GM23338 (cell line): ENCODE results near the gene HABP4. TPM values are rescaled to one million over a fixed set of nuclear protein-coding genes. Genes with fewer than 3 reads are reported as not detected.
A peak's percentile ranks its signal among the peaks of the same experiment; 100 is the strongest.

ENCODE experiments used
- ATAC-seq: fragments of 200-7000 bp; cut with Tn5 transposase; 3 replicates; pipeline ENCODE4 v1.9.1; 2020
- DNase-seq: peaks from one replicate; pipeline ENCODE4 v3.0.0-alpha.2; 2015; ENCODE audit warnings: low spot score
- H2AFZ ChIP-seq: fragments of 200-600 bp; sonication (generic); 2 replicates; pipeline ENCODE4 v1.8.0; 2016; ENCODE audit warnings: antibody characterized with exemption, mild to moderate bottlenecking, moderate library complexity
- H3F3A ChIP-seq: fragments of 200-600 bp; sonication (generic); replicated peaks from 2 replicates; pipeline ENCODE4 v1.8.0; 2017; ENCODE audit warnings: antibody characterized with exemption, mixed run types, low read depth
- H3K27ac ChIP-seq: fragments of 200-600 bp; sonication (generic); 2 replicates; pipeline ENCODE4 v1.6.1; 2016; ENCODE audit warnings: low read depth
- H3K27me3 ChIP-seq: fragments of 200-600 bp; sonication (generic); 2 replicates; pipeline ENCODE4 v1.8.0; 2016; ENCODE audit warnings: mild to moderate bottlenecking, mixed run types, moderate library complexity; ENCODE audit not compliant: insufficient read depth
- H3K36me3 ChIP-seq: fragments of 200-600 bp; sonication (generic); 2 replicates; pipeline ENCODE4 v1.8.0; 2016; ENCODE audit warnings: mild to moderate bottlenecking; ENCODE audit not compliant: insufficient read depth
- H3K4me1 ChIP-seq: fragments of 200-600 bp; sonication (generic); 2 replicates; pipeline ENCODE4 v1.8.0; 2016; ENCODE audit warnings: mild to moderate bottlenecking, moderate library complexity; ENCODE audit not compliant: insufficient read depth
- H3K4me2 ChIP-seq: fragments of 200-600 bp; sonication (generic); 2 replicates; pipeline ENCODE4 v1.7.1; 2017; ENCODE audit warnings: mixed run types
- H3K4me3 ChIP-seq: fragments of 200-600 bp; sonication (generic); 2 replicates; pipeline ENCODE4 v1.6.1; 2016; ENCODE audit warnings: mixed run types
- H3K79me2 ChIP-seq: fragments of 200-600 bp; sonication (generic); replicated peaks from 2 replicates; pipeline ENCODE4 v1.8.0; 2017; ENCODE audit warnings: mild to moderate bottlenecking; ENCODE audit not compliant: insufficient read depth
- H3K9me2 ChIP-seq: fragments of 200-600 bp; sonication (generic); 2 replicates; pipeline ENCODE4 v1.8.0; 2017; ENCODE audit not compliant: insufficient read depth
- H4K20me1 ChIP-seq: fragments of 200-600 bp; sonication (generic); replicated peaks from 2 replicates; pipeline ENCODE4 v1.8.0; 2017; ENCODE audit warnings: mild to moderate bottlenecking; ENCODE audit not compliant: insufficient read depth
- H3K27ac Mint-ChIP-seq: 2 replicates; pipeline ENCODE4 v1.8.0; 2020; ENCODE audit warnings: inconsistent platforms, mild to moderate bottlenecking, moderate library complexity, mixed read lengths
- H3K27me3 Mint-ChIP-seq: 3 replicates; pipeline ENCODE4 v1.8.0; 2022; ENCODE audit warnings: low read depth, mild to moderate bottlenecking, moderate library complexity, mixed read lengths, inconsistent platforms; ENCODE audit not compliant: insufficient read depth, poor library complexity
- H3K36me3 Mint-ChIP-seq: 3 replicates; pipeline ENCODE4 v1.8.0; 2021; ENCODE audit warnings: low read depth, mild to moderate bottlenecking, inconsistent platforms, moderate library complexity, mixed read lengths
- H3K4me1 Mint-ChIP-seq: 3 replicates; pipeline ENCODE4 v1.8.0; 2020; ENCODE audit warnings: mild to moderate bottlenecking, inconsistent platforms, mixed read lengths
- H3K4me3 Mint-ChIP-seq: 3 replicates; pipeline ENCODE4 v1.8.0; 2021; ENCODE audit warnings: moderate library complexity, mild to moderate bottlenecking, inconsistent platforms, mixed read lengths
- H3K9me3 Mint-ChIP-seq: 3 replicates; pipeline ENCODE4 v1.8.0; 2020; ENCODE audit warnings: moderate library complexity, mild to moderate bottlenecking, inconsistent platforms, mixed read lengths
- CREB1 ChIP-seq: fragments of 250-450 bp; sonication (Bioruptor Pico); IDR thresholded peaks from 2 replicates; pipeline ENCODE4 v1.5.0; 2020; ENCODE audit warnings: low read depth, mild to moderate bottlenecking, moderate library complexity
- EZH2 ChIP-seq: fragments of 200-600 bp; sonication (generic); IDR thresholded peaks from one replicate; pipeline ENCODE4 v1.8.0; 2017; ENCODE audit warnings: antibody characterized with exemption, mild to moderate bottlenecking, low read depth; ENCODE audit not compliant: unreplicated experiment
- EZH2phosphoT487 ChIP-seq: fragments of 200-600 bp; sonication (generic); IDR thresholded peaks from one replicate; pipeline ENCODE4 v1.8.1; 2018; ENCODE audit warnings: antibody characterized with exemption; ENCODE audit not compliant: unreplicated experiment
- JUNB ChIP-seq: IDR thresholded peaks from one replicate; pipeline ENCODE4 v1.6.1; 2016; ENCODE audit warnings: antibody characterized with exemption; ENCODE audit not compliant: unreplicated experiment
- NANOG ChIP-seq: IDR thresholded peaks from 2 replicates; pipeline ENCODE4 v1.6.1; 2016; ENCODE audit warnings: antibody characterized with exemption, borderline replicate concordance
- POLR2AphosphoS5 ChIP-seq: IDR thresholded peaks from 2 replicates; pipeline ENCODE4 v1.6.1; 2016; ENCODE audit warnings: antibody characterized with exemption, low read depth
- STAT1 ChIP-seq: IDR thresholded peaks from one replicate; pipeline ENCODE4 v1.6.1; 2016; ENCODE audit warnings: antibody characterized with exemption; ENCODE audit not compliant: unreplicated experiment
- ZNF114 ChIP-seq: fragments of 250-450 bp; sonication (Bioruptor Pico); IDR thresholded peaks from 2 replicates; pipeline ENCODE4 v1.5.0; 2020; ENCODE audit warnings: mild to moderate bottlenecking, moderate library complexity
- ZNF331 ChIP-seq: fragments of 250-450 bp; sonication (Bioruptor Pico); IDR thresholded peaks from 2 replicates; pipeline ENCODE4 v1.5.0; 2020; ENCODE audit warnings: low read depth, mild to moderate bottlenecking, moderate library complexity
- polyA plus RNA-seq: library from polyadenylated mRNA; unstranded; fragments of >200 nt; fragmentation: Nextera tagmentation; extraction: Ambion mirVana; gene quantifications from 2 replicates; pipeline ENCODE4 v1.2.1, GENCODE V29; 2016
- total RNA-seq: library from RNA; depleted of rRNA; stranded (reverse); fragments of >200 nt; shearing (Covaris generic); gene quantifications from 2 replicates; pipeline ENCODE4 v1.2.3, GENCODE V29; 2014
- TF ChIP-seq, protein P1 (sequence below), 2 experiments: fragments of 200-600 bp in 1 of 2; sonication (generic) in 1 of 2; conservative IDR thresholded peaks; 2 replicates each; pipeline versions ENCODE4 v1.5.1 to v1.6.1; 2016 to 2017; ENCODE audit warnings: antibody characterized with exemption in 2 of 2, low read depth in 2 of 2, mild to moderate bottlenecking in 2 of 2, moderate library complexity in 1 of 2
- TF ChIP-seq, protein P2 (sequence below): IDR thresholded peaks from one replicate; pipeline ENCODE4 v1.6.1; 2018; ENCODE audit warnings: antibody characterized with exemption; ENCODE audit not compliant: unreplicated experiment
- TF ChIP-seq, protein P3 (sequence below): IDR thresholded peaks from 2 replicates; pipeline ENCODE4 v1.6.1; 2016; ENCODE audit warnings: antibody characterized with exemption
- TF ChIP-seq, protein P4 (sequence below): fragments of 250-450 bp; sonication (Bioruptor Pico); IDR thresholded peaks from 2 replicates; pipeline ENCODE4 v1.5.0; 2020; ENCODE audit warnings: mild to moderate bottlenecking, moderate library complexity

The HABP4 gene
- total and polyA plus RNA-seq, 2 experiments from 2014 or later, result 8.8 to 9.9 TPM

DNA sequence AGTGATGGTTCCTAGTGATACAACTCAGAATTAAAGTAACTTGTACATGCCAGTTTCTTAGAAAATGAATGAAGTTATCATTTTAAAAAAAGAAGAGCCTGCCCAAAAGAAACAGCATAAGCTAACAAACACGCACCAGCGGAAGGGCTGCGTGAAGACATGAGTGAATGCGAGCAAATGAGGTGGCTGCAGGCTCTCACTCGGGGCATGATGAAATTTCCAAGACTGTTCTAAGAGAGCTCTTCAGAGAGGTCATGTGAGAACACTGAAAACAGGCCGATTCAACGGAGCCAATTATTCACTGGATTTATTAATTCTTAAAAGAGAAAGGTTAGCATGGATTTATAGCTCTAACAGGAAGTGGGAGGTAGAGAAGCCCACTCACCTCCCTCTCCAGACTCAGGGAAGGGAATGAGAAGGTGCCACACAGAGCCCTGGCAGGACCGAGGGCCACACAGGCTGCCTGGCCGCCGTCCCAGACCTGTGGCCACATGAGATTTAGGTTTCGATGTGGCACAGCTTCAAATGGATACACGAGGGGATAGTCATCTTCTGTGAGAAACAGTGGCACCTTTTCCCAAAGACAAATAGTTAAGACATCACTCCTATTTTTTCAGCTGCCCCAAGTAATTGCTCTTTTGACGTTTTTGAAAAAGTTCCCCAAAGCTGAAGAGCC is 55.5 kb downstream of the HABP4 start:
- peaks cover 20% of the 10 kb centered on the region for H3K36me3 Mint-ChIP-seq
- ATAC-seq (no peak), DNase-seq (no peak)
- Histone ChIP-seq H3K4me1 (peaks cover 55% of the 10 kb centered on the region), H3K27me3 (no peaks in the 10 kb centered on the region), H3K9me2 (no peaks in the 10 kb centered on the region), H3K79me2 (no peaks in the 10 kb centered on the region), H3K4me3 (no peak overlapping the region), H3K36me3 (no peaks in the 10 kb centered on the region), H4K20me1 (no peaks in the 10 kb centered on the region), H3K4me2 (no peak overlapping the region), H2AFZ (no peak overlapping the region), H3K27ac (no peak overlapping the region), H3F3A (0 out of 2 replicates have a peak, but pooled peaks cover 2% of the 10 kb centered on the region)
- peak overlapping the region; percentile 76; the same call in 1 of the 2 replicates for H3K27ac Mint-ChIP-seq
- TF ChIP-seq JUNB (no peak), EZH2 (no peak), ZNF331 (CRISPR knock-in tag) (no peak), CREB1 (CRISPR knock-in tag) (no peak), STAT1 (no peak), POLR2AphosphoS5 (no peak), NANOG (no peak), ZNF114 (CRISPR knock-in tag) (no peak), EZH2phosphoT487 (no peak)
- TF ChIP-seq, protein P1, sequence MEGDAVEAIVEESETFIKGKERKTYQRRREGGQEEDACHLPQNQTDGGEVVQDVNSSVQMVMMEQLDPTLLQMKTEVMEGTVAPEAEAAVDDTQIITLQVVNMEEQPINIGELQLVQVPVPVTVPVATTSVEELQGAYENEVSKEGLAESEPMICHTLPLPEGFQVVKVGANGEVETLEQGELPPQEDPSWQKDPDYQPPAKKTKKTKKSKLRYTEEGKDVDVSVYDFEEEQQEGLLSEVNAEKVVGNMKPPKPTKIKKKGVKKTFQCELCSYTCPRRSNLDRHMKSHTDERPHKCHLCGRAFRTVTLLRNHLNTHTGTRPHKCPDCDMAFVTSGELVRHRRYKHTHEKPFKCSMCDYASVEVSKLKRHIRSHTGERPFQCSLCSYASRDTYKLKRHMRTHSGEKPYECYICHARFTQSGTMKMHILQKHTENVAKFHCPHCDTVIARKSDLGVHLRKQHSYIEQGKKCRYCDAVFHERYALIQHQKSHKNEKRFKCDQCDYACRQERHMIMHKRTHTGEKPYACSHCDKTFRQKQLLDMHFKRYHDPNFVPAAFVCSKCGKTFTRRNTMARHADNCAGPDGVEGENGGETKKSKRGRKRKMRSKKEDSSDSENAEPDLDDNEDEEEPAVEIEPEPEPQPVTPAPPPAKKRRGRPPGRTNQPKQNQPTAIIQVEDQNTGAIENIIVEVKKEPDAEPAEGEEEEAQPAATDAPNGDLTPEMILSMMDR (conservative IDR thresholded peaks at IDR 0.05; ENCODE audit: low read depth in 2 of 2), result no peak
- TF ChIP-seq, protein P2, sequence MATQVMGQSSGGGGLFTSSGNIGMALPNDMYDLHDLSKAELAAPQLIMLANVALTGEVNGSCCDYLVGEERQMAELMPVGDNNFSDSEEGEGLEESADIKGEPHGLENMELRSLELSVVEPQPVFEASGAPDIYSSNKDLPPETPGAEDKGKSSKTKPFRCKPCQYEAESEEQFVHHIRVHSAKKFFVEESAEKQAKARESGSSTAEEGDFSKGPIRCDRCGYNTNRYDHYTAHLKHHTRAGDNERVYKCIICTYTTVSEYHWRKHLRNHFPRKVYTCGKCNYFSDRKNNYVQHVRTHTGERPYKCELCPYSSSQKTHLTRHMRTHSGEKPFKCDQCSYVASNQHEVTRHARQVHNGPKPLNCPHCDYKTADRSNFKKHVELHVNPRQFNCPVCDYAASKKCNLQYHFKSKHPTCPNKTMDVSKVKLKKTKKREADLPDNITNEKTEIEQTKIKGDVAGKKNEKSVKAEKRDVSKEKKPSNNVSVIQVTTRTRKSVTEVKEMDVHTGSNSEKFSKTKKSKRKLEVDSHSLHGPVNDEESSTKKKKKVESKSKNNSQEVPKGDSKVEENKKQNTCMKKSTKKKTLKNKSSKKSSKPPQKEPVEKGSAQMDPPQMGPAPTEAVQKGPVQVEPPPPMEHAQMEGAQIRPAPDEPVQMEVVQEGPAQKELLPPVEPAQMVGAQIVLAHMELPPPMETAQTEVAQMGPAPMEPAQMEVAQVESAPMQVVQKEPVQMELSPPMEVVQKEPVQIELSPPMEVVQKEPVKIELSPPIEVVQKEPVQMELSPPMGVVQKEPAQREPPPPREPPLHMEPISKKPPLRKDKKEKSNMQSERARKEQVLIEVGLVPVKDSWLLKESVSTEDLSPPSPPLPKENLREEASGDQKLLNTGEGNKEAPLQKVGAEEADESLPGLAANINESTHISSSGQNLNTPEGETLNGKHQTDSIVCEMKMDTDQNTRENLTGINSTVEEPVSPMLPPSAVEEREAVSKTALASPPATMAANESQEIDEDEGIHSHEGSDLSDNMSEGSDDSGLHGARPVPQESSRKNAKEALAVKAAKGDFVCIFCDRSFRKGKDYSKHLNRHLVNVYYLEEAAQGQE, result no peak
- TF ChIP-seq, protein P3, sequence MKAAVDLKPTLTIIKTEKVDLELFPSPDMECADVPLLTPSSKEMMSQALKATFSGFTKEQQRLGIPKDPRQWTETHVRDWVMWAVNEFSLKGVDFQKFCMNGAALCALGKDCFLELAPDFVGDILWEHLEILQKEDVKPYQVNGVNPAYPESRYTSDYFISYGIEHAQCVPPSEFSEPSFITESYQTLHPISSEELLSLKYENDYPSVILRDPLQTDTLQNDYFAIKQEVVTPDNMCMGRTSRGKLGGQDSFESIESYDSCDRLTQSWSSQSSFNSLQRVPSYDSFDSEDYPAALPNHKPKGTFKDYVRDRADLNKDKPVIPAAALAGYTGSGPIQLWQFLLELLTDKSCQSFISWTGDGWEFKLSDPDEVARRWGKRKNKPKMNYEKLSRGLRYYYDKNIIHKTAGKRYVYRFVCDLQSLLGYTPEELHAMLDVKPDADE, result no peak
- TF ChIP-seq, protein P4, sequence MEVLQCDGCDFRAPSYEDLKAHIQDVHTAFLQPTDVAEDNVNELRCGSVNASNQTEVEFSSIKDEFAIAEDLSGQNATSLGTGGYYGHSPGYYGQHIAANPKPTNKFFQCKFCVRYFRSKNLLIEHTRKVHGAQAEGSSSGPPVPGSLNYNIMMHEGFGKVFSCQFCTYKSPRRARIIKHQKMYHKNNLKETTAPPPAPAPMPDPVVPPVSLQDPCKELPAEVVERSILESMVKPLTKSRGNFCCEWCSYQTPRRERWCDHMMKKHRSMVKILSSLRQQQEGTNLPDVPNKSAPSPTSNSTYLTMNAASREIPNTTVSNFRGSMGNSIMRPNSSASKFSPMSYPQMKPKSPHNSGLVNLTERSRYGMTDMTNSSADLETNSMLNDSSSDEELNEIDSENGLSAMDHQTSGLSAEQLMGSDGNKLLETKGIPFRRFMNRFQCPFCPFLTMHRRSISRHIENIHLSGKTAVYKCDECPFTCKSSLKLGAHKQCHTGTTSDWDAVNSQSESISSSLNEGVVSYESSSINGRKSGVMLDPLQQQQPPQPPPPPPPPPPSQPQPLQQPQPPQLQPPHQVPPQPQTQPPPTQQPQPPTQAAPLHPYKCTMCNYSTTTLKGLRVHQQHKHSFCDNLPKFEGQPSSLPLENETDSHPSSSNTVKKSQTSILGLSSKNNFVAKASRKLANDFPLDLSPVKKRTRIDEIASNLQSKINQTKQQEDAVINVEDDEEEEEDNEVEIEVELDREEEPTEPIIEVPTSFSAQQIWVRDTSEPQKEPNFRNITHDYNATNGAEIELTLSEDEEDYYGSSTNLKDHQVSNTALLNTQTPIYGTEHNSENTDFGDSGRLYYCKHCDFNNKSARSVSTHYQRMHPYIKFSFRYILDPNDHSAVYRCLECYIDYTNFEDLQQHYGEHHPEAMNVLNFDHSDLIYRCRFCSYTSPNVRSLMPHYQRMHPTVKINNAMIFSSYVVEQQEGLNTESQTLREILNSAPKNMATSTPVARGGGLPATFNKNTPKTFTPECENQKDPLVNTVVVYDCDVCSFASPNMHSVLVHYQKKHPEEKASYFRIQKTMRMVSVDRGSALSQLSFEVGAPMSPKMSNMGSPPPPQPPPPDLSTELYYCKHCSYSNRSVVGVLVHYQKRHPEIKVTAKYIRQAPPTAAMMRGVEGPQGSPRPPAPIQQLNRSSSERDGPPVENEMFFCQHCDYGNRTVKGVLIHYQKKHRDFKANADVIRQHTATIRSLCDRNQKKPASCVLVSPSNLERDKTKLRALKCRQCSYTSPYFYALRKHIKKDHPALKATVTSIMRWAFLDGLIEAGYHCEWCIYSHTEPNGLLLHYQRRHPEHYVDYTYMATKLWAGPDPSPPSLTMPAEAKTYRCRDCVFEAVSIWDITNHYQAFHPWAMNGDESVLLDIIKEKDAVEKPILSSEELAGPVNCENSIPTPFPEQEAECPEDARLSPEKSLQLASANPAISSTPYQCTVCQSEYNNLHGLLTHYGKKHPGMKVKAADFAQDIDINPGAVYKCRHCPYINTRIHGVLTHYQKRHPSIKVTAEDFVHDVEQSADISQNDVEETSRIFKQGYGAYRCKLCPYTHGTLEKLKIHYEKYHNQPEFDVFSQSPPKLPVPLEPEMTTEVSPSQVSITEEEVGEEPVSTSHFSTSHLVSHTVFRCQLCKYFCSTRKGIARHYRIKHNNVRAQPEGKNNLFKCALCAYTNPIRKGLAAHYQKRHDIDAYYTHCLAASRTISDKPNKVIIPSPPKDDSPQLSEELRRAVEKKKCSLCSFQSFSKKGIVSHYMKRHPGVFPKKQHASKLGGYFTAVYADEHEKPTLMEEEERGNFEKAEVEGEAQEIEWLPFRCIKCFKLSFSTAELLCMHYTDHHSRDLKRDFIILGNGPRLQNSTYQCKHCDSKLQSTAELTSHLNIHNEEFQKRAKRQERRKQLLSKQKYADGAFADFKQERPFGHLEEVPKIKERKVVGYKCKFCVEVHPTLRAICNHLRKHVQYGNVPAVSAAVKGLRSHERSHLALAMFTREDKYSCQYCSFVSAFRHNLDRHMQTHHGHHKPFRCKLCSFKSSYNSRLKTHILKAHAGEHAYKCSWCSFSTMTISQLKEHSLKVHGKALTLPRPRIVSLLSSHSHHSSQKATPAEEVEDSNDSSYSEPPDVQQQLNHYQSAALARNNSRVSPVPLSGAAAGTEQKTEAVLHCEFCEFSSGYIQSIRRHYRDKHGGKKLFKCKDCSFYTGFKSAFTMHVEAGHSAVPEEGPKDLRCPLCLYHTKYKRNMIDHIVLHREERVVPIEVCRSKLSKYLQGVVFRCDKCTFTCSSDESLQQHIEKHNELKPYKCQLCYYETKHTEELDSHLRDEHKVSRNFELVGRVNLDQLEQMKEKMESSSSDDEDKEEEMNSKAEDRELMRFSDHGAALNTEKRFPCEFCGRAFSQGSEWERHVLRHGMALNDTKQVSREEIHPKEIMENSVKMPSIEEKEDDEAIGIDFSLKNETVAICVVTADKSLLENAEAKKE, result no peak
- H3K4me3 Mint-ChIP-seq, result no peak overlapping the region; the same call in 2 of the 3 replicates
- H3K4me1 Mint-ChIP-seq, result peaks cover 47% of the 10 kb centered on the region
- peaks cover 5% of the 10 kb centered on the region for H3K27me3 Mint-ChIP-seq
- H3K9me3 Mint-ChIP-seq, result no peaks in the 10 kb centered on the region
